SU-DHL-6 (cell line): ENCODE measurements around the gene B4GALNT4.
A peak's percentile ranks its signal among the peaks of the same experiment; 100 is the strongest.

Source experiments
- H2AFZ ChIP-seq: fragments of 200-600 bp; sonication (generic); 2 replicates; pipeline ENCODE4 v1.6.1; 2014; ENCODE audit warnings: low read depth, mild to moderate bottlenecking, moderate library complexity, mixed read lengths, antibody characterized with exemption, low read length; ENCODE audit not compliant: severe bottlenecking
- H3F3A ChIP-seq: fragments of 200-600 bp; shearing (Covaris generic); 2 replicates; pipeline ENCODE4 v1.6.0; 2016; ENCODE audit warnings: antibody characterized with exemption, mild to moderate bottlenecking; ENCODE audit not compliant: insufficient read depth
- H3K27ac ChIP-seq: fragments of 200-600 bp; sonication (generic); 2 replicates; pipeline ENCODE4 v1.5.1; 2016; ENCODE audit warnings: low read depth, mild to moderate bottlenecking, low read length, moderate library complexity, mixed read lengths
- H3K27me3 ChIP-seq: fragments of 200-600 bp; sonication (generic), shearing (Covaris generic); 2 replicates; pipeline ENCODE4 v1.6.0; 2014; ENCODE audit warnings: mild to moderate bottlenecking, low read length
- H3K36me3 ChIP-seq: fragments of 200-600 bp; sonication (generic); 2 replicates; pipeline ENCODE4 v1.6.1; 2014; ENCODE audit warnings: mild to moderate bottlenecking, low read length, mixed read lengths
- H3K4me2 ChIP-seq: fragments of 300-600, 200-600 bp; shearing (Covaris generic), sonication (generic); 2 replicates; pipeline ENCODE4 v1.6.0; 2014; ENCODE audit warnings: low read length, low read depth, mild to moderate bottlenecking; ENCODE audit not compliant: poor library complexity, severe bottlenecking
- H3K4me3 ChIP-seq: fragments of 200-600 bp; sonication (generic); 2 replicates; pipeline ENCODE4 v1.5.1; 2014; ENCODE audit warnings: antibody characterized with exemption, low read length, mild to moderate bottlenecking, mixed read lengths; ENCODE audit not compliant: insufficient read depth, poor library complexity, severe bottlenecking
- H3K79me2 ChIP-seq: fragments of 200-600 bp; sonication (generic); 2 replicates; pipeline ENCODE4 v1.6.1; 2014; ENCODE audit warnings: mild to moderate bottlenecking, low read length, moderate library complexity; ENCODE audit not compliant: insufficient read depth
- H3K9ac ChIP-seq: fragments of 200-600 bp; sonication (generic); 2 replicates; pipeline ENCODE4 v1.7.0; 2014; ENCODE audit warnings: mild to moderate bottlenecking, low read length
- H3K9me2 ChIP-seq: fragments of 200-600 bp; sonication (generic); replicated peaks from 2 replicates; pipeline ENCODE4 v1.6.1; 2014; ENCODE audit warnings: low read length; ENCODE audit not compliant: insufficient read depth
- H3K9me3 ChIP-seq: fragments of 200-600 bp; sonication (generic); 2 replicates; pipeline ENCODE4 v1.6.1; 2014; ENCODE audit warnings: low read length, mixed read lengths; ENCODE audit not compliant: insufficient read depth
- H4K20me1 ChIP-seq: fragments of 200-600 bp; sonication (generic); 2 replicates; pipeline ENCODE4 v1.6.1; 2014; ENCODE audit warnings: low read depth, mild to moderate bottlenecking, antibody characterized with exemption, low read length, moderate library complexity, mixed read lengths
- CTCF ChIP-seq: fragments of 200-600 bp; sonication (generic); IDR thresholded peaks from one replicate; pipeline ENCODE4 v1.5.1; 2017; ENCODE audit warnings: antibody characterized with exemption, mild to moderate bottlenecking, low read length, moderate library complexity; ENCODE audit not compliant: insufficient read depth, poor library complexity, severe bottlenecking
- EZH2phosphoT487 ChIP-seq: fragments of 200-600 bp; sonication (generic), shearing (Covaris generic); conservative IDR thresholded peaks from 2 replicates; pipeline ENCODE4 v1.6.1; 2018; ENCODE audit warnings: mild to moderate bottlenecking, antibody characterized with exemption, low read length, moderate library complexity, mixed read lengths

Gene B4GALNT4

GRCh38 chr11:353179-353873, 16.0 kb upstream of the B4GALNT4 start:
- Histone ChIP-seq H3K4me2 (no peak overlapping the region), H3K27ac (no peak overlapping the region), H2AFZ (no peak overlapping the region)

GRCh38 chr11:355581-356458, 13.5 kb upstream of the B4GALNT4 start:
- peak overlapping the region; percentile 27 for H3K9ac ChIP-seq
- peak overlapping the region; percentile 35 for H3K4me3 ChIP-seq
- no peaks in the 10 kb centered on the region for H3K27me3 ChIP-seq
- H3K79me2 ChIP-seq = no peaks in the 10 kb centered on the region
- no peaks in the 10 kb centered on the region for H4K20me1 ChIP-seq
- peak overlapping the region; percentile 38 for H3K4me2 ChIP-seq
- peaks cover 16% of the 10 kb centered on the region for H3F3A ChIP-seq
- TF ChIP-seq CTCF (no peak), EZH2phosphoT487 (no peak)
- H2AFZ ChIP-seq = peak overlapping the region; percentile 6
- H3K27ac ChIP-seq = peak overlapping the region; percentile 50
- H3K36me3 ChIP-seq = no peaks in the 10 kb centered on the region
- peaks cover 4% of the 10 kb centered on the region; the same call in 1 of the 2 replicates for H3K9me3 ChIP-seq
- H3K9me2 ChIP-seq = no peaks in the 10 kb centered on the region

More at GRCh38 chr11:353179-353873, 16.0 kb upstream of the B4GALNT4 start:
- TF ChIP-seq EZH2phosphoT487 (no peak), CTCF (no peak)
- Histone ChIP-seq H3K36me3 (no peaks in the 10 kb centered on the region), H3F3A (peaks cover 16% of the 10 kb centered on the region), H4K20me1 (no peaks in the 10 kb centered on the region), H3K4me3 (no peak overlapping the region), H3K79me2 (no peaks in the 10 kb centered on the region), H3K27me3 (no peaks in the 10 kb centered on the region), H3K9me2 (no peaks in the 10 kb centered on the region), H3K9ac (no peak overlapping the region), H3K9me3 (peaks cover 4% of the 10 kb centered on the region; the same call in 1 of the 2 replicates)

GRCh38 chr11:356610-357009, 12.7 kb upstream of the B4GALNT4 start:
- H3K4me3 ChIP-seq = no peak overlapping the region
- H3K9me2 ChIP-seq = no peaks in the 10 kb centered on the region
- no peak overlapping the region for H2AFZ ChIP-seq
- no peaks in the 10 kb centered on the region for H4K20me1 ChIP-seq
- H3K9ac ChIP-seq = no peak overlapping the region
- H3F3A ChIP-seq = peaks cover 16% of the 10 kb centered on the region
- TF ChIP-seq EZH2phosphoT487 (no peak), CTCF (no peak)
- H3K9me3 ChIP-seq = peaks cover 4% of the 10 kb centered on the region; the same call in 1 of the 2 replicates
- no peak overlapping the region for H3K4me2 ChIP-seq
- H3K27ac ChIP-seq = no peak overlapping the region
- H3K79me2 ChIP-seq = no peaks in the 10 kb centered on the region
- no peaks in the 10 kb centered on the region for H3K27me3 ChIP-seq
- no peaks in the 10 kb centered on the region for H3K36me3 ChIP-seq
